ENCODE data around the gene AMD1. TPM values are rescaled to one million over a fixed set of nuclear protein-coding genes. Genes with fewer than 3 reads are reported as not detected.

Gene AMD1
- total and polyA plus RNA-seq, 2 experiments from 2014 or later = 127 to 243 TPM

- peak overlapping the region; percentile 83 for H3K4me2 ChIP-seq
- peaks cover 23% of the 10 kb centered on the region for H3K36me3 Mint-ChIP-seq (ENCODE audit: low read depth)
- no peaks in the 10 kb centered on the region; the same call in 1 of the 2 replicates for H3F3A ChIP-seq (replicated peaks; ENCODE audit: low read depth)
- H3K4me1 Mint-ChIP-seq = peaks cover 36% of the 10 kb centered on the region
- ATAC-seq (peak; percentile 73), DNase-seq (ENCODE audit: low spot score) (peak; percentile 92)
- no peaks in the 10 kb centered on the region for H3K36me3 ChIP-seq (ENCODE audit: insufficient read depth)
- H3K27me3 Mint-ChIP-seq (ENCODE audit: insufficient read depth, low read depth, poor library complexity) = peaks cover 14% of the 10 kb centered on the region
- H3K27ac ChIP-seq (ENCODE audit: low read depth) = peak overlapping the region; percentile 39; the same call in 1 of the 2 replicates
- H3K4me3 ChIP-seq = peak overlapping the region; percentile 80
- H3K79me2 ChIP-seq (replicated peaks; ENCODE audit: insufficient read depth) = peaks cover 82% of the 10 kb centered on the region
- peaks cover 38% of the 10 kb centered on the region for H3K4me1 ChIP-seq (ENCODE audit: insufficient read depth)
- H3K9me2 ChIP-seq (ENCODE audit: insufficient read depth) = no peaks in the 10 kb centered on the region
- H4K20me1 ChIP-seq (replicated peaks; ENCODE audit: insufficient read depth) = peaks cover 42% of the 10 kb centered on the region
- peaks cover 4% of the 10 kb centered on the region; the same call in 2 of the 3 replicates for H3K9me3 Mint-ChIP-seq
- TF ChIP-seq POLR2AphosphoS5 (IDR thresholded peaks at IDR 0.05; ENCODE audit: low read depth) (peak; percentile 93), ZNF114 (CRISPR knock-in tag; IDR thresholded peaks at IDR 0.05) (no peak), STAT1 (IDR thresholded peaks at IDR 0.05; ENCODE audit: unreplicated experiment) (no peak), CREB1 (CRISPR knock-in tag; IDR thresholded peaks at IDR 0.05; ENCODE audit: low read depth) (no peak)
- TF ChIP-seq, protein P1, sequence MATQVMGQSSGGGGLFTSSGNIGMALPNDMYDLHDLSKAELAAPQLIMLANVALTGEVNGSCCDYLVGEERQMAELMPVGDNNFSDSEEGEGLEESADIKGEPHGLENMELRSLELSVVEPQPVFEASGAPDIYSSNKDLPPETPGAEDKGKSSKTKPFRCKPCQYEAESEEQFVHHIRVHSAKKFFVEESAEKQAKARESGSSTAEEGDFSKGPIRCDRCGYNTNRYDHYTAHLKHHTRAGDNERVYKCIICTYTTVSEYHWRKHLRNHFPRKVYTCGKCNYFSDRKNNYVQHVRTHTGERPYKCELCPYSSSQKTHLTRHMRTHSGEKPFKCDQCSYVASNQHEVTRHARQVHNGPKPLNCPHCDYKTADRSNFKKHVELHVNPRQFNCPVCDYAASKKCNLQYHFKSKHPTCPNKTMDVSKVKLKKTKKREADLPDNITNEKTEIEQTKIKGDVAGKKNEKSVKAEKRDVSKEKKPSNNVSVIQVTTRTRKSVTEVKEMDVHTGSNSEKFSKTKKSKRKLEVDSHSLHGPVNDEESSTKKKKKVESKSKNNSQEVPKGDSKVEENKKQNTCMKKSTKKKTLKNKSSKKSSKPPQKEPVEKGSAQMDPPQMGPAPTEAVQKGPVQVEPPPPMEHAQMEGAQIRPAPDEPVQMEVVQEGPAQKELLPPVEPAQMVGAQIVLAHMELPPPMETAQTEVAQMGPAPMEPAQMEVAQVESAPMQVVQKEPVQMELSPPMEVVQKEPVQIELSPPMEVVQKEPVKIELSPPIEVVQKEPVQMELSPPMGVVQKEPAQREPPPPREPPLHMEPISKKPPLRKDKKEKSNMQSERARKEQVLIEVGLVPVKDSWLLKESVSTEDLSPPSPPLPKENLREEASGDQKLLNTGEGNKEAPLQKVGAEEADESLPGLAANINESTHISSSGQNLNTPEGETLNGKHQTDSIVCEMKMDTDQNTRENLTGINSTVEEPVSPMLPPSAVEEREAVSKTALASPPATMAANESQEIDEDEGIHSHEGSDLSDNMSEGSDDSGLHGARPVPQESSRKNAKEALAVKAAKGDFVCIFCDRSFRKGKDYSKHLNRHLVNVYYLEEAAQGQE (IDR thresholded peaks at IDR 0.05; ENCODE audit: unreplicated experiment) = peak; percentile 36
- H3K27ac Mint-ChIP-seq = peak overlapping the region; percentile 92
- no peak overlapping the region for H2AFZ ChIP-seq
- H3K27me3 ChIP-seq (ENCODE audit: insufficient read depth) = no peaks in the 10 kb centered on the region
- H3K4me3 Mint-ChIP-seq = peak overlapping the region; percentile 96
Observed at GRCh38 chr6:110876170-110876773, 1.7 kb downstream of the AMD1 start.

DNA sequence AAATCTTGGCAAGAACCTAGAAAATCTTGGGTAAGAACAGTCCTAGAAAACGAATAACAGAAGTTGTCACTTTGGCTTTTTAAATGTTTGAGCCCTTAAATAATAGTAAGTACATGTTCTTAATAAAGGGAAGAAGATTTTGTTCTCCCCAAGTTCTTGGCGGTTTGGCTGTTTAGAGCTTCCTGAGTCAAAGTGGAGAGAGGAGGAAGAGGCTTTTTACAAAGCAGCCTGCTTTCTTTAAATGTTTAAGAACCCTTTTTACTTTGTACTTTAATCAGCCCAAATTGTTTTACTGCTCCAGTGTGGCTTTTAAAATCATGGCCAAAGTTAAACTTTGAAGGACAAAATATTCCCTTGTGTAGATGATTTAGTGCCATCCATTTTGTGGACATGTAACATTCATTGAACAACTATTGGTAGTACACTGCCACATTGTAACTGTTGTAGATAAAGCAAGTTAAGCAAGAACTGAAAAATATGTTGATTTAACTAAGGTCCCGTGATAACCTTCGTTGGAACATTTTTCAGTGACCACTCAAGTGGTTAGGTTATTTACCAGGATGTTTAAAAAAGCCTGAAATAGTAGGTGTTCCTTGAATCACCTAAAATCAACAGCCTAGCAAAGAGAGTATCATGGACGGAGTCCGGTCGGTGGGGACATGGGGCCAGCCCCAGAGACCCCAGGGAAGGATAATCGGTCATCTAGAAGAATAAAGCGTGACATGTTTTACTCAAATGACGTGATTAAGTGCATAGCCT, 2.4 kb downstream of the AMD1 start:
- Histone ChIP-seq H2AFZ (no peak overlapping the region), H3K36me3 (ENCODE audit: insufficient read depth) (no peaks in the 10 kb centered on the region), H4K20me1 (replicated peaks; ENCODE audit: insufficient read depth) (peaks cover 49% of the 10 kb centered on the region), H3F3A (replicated peaks; ENCODE audit: low read depth) (no peaks in the 10 kb centered on the region; the same call in 1 of the 2 replicates), H3K27me3 (ENCODE audit: insufficient read depth) (no peaks in the 10 kb centered on the region), H3K79me2 (replicated peaks; ENCODE audit: insufficient read depth) (peaks cover 89% of the 10 kb centered on the region), H3K27ac (ENCODE audit: low read depth) (peak overlapping the region; percentile 0), H3K4me1 (ENCODE audit: insufficient read depth) (peaks cover 41% of the 10 kb centered on the region), H3K4me3 (peak overlapping the region; percentile 80), H3K4me2 (peak overlapping the region; percentile 83), H3K9me2 (ENCODE audit: insufficient read depth) (no peaks in the 10 kb centered on the region)
- Mint-ChIP-seq H3K27me3 (ENCODE audit: insufficient read depth, low read depth, poor library complexity) (peaks cover 14% of the 10 kb centered on the region), H3K27ac (peak overlapping the region; percentile 92), H3K4me1 (peaks cover 39% of the 10 kb centered on the region), H3K36me3 (ENCODE audit: low read depth) (peaks cover 23% of the 10 kb centered on the region), H3K9me3 (peaks cover 4% of the 10 kb centered on the region; the same call in 2 of the 3 replicates), H3K4me3 (peak overlapping the region; percentile 96)
- DNase-seq (ENCODE audit: low spot score) (no peak), ATAC-seq (no peak)
- TF ChIP-seq EZH2 (IDR thresholded peaks at IDR 0.05; ENCODE audit: low read depth, unreplicated experiment) (no peak), CREB1 (CRISPR knock-in tag; IDR thresholded peaks at IDR 0.05; ENCODE audit: low read depth) (no peak), CTCF (conservative IDR thresholded peaks at IDR 0.05; ENCODE audit: low read depth in 2 of 2) (no peak), ZNF331 (CRISPR knock-in tag; IDR thresholded peaks at IDR 0.05; ENCODE audit: low read depth) (no peak), ZNF114 (CRISPR knock-in tag; IDR thresholded peaks at IDR 0.05) (no peak), JUNB (IDR thresholded peaks at IDR 0.05; ENCODE audit: unreplicated experiment) (no peak)
- TF ChIP-seq, protein P1 (IDR thresholded peaks at IDR 0.05; ENCODE audit: unreplicated experiment) = no peak

Measured in GM23338 (cell line).